GM18951 (cell line): Measurements from ENCODE around the gene SMARCA4.
"Not testable (repeated sequence)": the region's sequence is repeated elsewhere in the genome, so short reads cannot be mapped to it uniquely, and the experiment has no call there.

ENCODE experiments used
- POLR2A ChIP-seq: IDR thresholded peaks from 4 replicates; pipeline ENCODE4 v1.6.1; 2011; ENCODE audit warnings: mild to moderate bottlenecking; ENCODE audit not compliant: insufficient read length, insufficient read depth; ENCODE audit errors: extremely low read depth
- in situ Hi-C: fragments of 300-500 bp; cut with MboI; formaldehyde crosslinking; loops from one replicate; pipeline ENCODE4 v1.12.0; 2022; ENCODE audit warnings: low sequenced_read_pairs, mixed read lengths, inconsistent platforms; ENCODE audit not compliant: unreplicated experiment

SMARCA4 gene

GRCh38 chr19:11070123-11070522 lies 109.3 kb downstream of the SMARCA4 start:
- TF ChIP-seq POLR2A: no peak
- in situ Hi-C loops: no loop called here

- in situ Hi-C loops: no loop called here
- no peak for TF ChIP-seq POLR2A
These were observed 112.7 kb downstream of the SMARCA4 start for GRCh38 chr19:11073568-11073967.

- in situ Hi-C loops: not testable (repeated sequence)
These were observed 116.0 kb downstream of the SMARCA4 start for GRCh38 chr19:11076792-11077191.

- in situ Hi-C loops: no loop called here
These were observed 118.1 kb downstream of the SMARCA4 start for GRCh38 chr19:11078893-11079292.

GRCh38 chr19:11079999-11080398 lies 119.2 kb downstream of the SMARCA4 start:
- in situ Hi-C loops: no loop called here

More at GRCh38 chr19:11078893-11079292, 118.1 kb downstream of the SMARCA4 start:
- no peak for TF ChIP-seq POLR2A

GRCh38 chr19:11087870-11088505 lies 127.2 kb downstream of the SMARCA4 start:
- no peak for TF ChIP-seq POLR2A
- in situ Hi-C loops: no loop called here

More at GRCh38 chr19:11079999-11080398, 119.2 kb downstream of the SMARCA4 start:
- TF ChIP-seq POLR2A: no peak

GRCh38 chr19:11088506-11089253 lies 127.8 kb downstream of the SMARCA4 start:
- TF ChIP-seq POLR2A: no peak
- in situ Hi-C loops: no loop called here

GRCh38 chr19:11089254-11090013 lies 128.6 kb downstream of the SMARCA4 start, which contains the start of gene LDLR:
LDLR (plus strand) TSS chr19:11089463; CDS start chr19:11089549, 86 bp downstream.
- in situ Hi-C loops: no loop called here
- TF ChIP-seq POLR2A: peak; percentile 97

- in situ Hi-C loops: not testable (repeated sequence)
These were observed 129.1 kb downstream of the SMARCA4 start for GRCh38 chr19:11090014-11090263.

GRCh38 chr19:11090264-11090996 lies 129.6 kb downstream of the SMARCA4 start:
- in situ Hi-C loops: no loop called here
- TF ChIP-seq POLR2A: peak; percentile 84

GRCh38 chr19:11090997-11091702 lies 130.3 kb downstream of the SMARCA4 start:
- TF ChIP-seq POLR2A: no peak
- in situ Hi-C loops: no loop called here

- no peak for TF ChIP-seq POLR2A
- in situ Hi-C loops: no loop called here
These were observed 130.9 kb downstream of the SMARCA4 start for GRCh38 chr19:11091703-11092153.

GRCh38 chr19:11092181-11092538 lies 131.3 kb downstream of the SMARCA4 start:
- in situ Hi-C loops: no loop called here
- TF ChIP-seq POLR2A: no peak
